ENCODE data around the gene SMARCC2.
A peak's percentile ranks its signal among the peaks of the same experiment; 100 is the strongest.

Gene SMARCC2

GRCh38 chr12:56208006-56208405 lies 18.7 kb upstream of the SMARCC2 start:
- DNase-seq (ENCODE audit: low read depth): no peak

- no peak for DNase-seq (ENCODE audit: low read depth)
Measured at GRCh38 chr12:56206452-56207166, 17.3 kb upstream of the SMARCC2 start.

GRCh38 chr12:56205445-56205844 lies 16.2 kb upstream of the SMARCC2 start:
- DNase-seq (ENCODE audit: low read depth): no peak

- no peak for DNase-seq (ENCODE audit: low read depth)
Measured at GRCh38 chr12:56204275-56204674, 15.0 kb upstream of the SMARCC2 start.

- DNase-seq (ENCODE audit: low read depth): no peak
Measured at GRCh38 chr12:56202838-56203237, 13.6 kb upstream of the SMARCC2 start.

- no peak for DNase-seq (ENCODE audit: low read depth)
Measured at GRCh38 chr12:56202366-56202765, 13.1 kb upstream of the SMARCC2 start.

GRCh38 chr12:56198836-56199235 lies 9.6 kb upstream of the SMARCC2 start:
- no peak for DNase-seq (ENCODE audit: low read depth)

GRCh38 chr12:56197921-56198635 lies 8.8 kb upstream of the SMARCC2 start:
- no peak for DNase-seq (ENCODE audit: low read depth)

GRCh38 chr12:56196818-56197550 lies 7.7 kb upstream of the SMARCC2 start:
- DNase-seq (ENCODE audit: low read depth): peak; percentile 88

- peak; percentile 58 for DNase-seq (ENCODE audit: low read depth)
Measured at GRCh38 chr12:56193025-56193578, 3.8 kb upstream of the SMARCC2 start.

GRCh38 chr12:56192582-56192981 lies 3.3 kb upstream of the SMARCC2 start:
- DNase-seq (ENCODE audit: low read depth): no peak

GRCh38 chr12:56190695-56191155 lies 1.4 kb upstream of the SMARCC2 start:
- no peak for DNase-seq (ENCODE audit: low read depth)

- DNase-seq (ENCODE audit: low read depth): peak; percentile 56
Measured at GRCh38 chr12:56189918-56190694, 823 bp upstream of the SMARCC2 start.

GRCh38 chr12:56188778-56189098 lies 545 bp downstream of the SMARCC2 start:
- DNase-seq (ENCODE audit: low read depth): no peak

GRCh38 chr12:56188131-56188777 lies 1.0 kb downstream of the SMARCC2 start:
- no peak for DNase-seq (ENCODE audit: low read depth)

- DNase-seq (ENCODE audit: low read depth): no peak
Measured at GRCh38 chr12:56186957-56187356, 2.3 kb downstream of the SMARCC2 start.

- DNase-seq (ENCODE audit: low read depth): no peak
Measured at GRCh38 chr12:56178347-56178746, 10.9 kb downstream of the SMARCC2 start.

GRCh38 chr12:56172839-56173238 lies 16.4 kb downstream of the SMARCC2 start:
- DNase-seq (ENCODE audit: low read depth): no peak

GRCh38 chr12:56169229-56169759 lies 20.0 kb downstream of the SMARCC2 start:
- no peak for DNase-seq (ENCODE audit: low read depth)

GRCh38 chr12:56165369-56165768 lies 23.9 kb downstream of the SMARCC2 start:
- no peak for DNase-seq (ENCODE audit: low read depth)

GRCh38 chr12:56164345-56164729 lies 24.9 kb downstream of the SMARCC2 start:
- DNase-seq (ENCODE audit: low read depth): no peak

Data from non-pigmented ciliary epithelial cell (primary cell).